ENCODE data around the gene CNTN4. TPM values are rescaled to one million over a fixed set of nuclear protein-coding genes. Genes with fewer than 3 reads are reported as not detected.
A peak's percentile ranks its signal among the peaks of the same experiment; 100 is the strongest.

CNTN4 gene
- total RNA-seq, 4 donors from 2014 or later: 5.8 to 15.5 (median 9.0) TPM

DNA sequence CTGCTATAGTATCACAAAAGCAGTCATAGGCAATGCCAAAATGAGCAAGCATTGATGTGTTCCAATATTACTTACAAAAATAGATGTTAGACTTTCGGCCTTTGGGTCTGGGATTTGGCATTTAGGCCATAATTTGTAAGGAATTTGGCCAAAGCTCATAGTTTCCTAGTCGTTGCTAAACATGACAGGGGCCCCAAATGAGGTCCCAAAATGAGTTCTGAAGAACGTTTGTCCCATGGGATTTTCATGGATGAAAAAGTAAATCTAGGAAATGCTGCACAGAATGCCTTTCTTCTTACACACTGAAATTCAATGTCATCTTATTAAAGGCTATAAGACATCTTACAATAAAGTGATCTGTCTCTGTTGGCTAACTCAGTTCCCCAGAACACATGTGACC lies 456.0 kb downstream of the CNTN4 start:
- Histone ChIP-seq H3K36me3 (no peaks in the 10 kb centered on the region), H3K4me3 (no peak overlapping the region), H3K9me3 (no peaks in the 10 kb centered on the region), H3K4me1 (no peaks in the 10 kb centered on the region), H3K27ac (no peak overlapping the region), H3K27me3 (no peaks in the 10 kb centered on the region)
- TF ChIP-seq POLR2A (IDR thresholded peaks at IDR 0.05): no peak
- TF ChIP-seq EP300 (IDR thresholded peaks at IDR 0.05): no peak
- TF ChIP-seq, protein P1, sequence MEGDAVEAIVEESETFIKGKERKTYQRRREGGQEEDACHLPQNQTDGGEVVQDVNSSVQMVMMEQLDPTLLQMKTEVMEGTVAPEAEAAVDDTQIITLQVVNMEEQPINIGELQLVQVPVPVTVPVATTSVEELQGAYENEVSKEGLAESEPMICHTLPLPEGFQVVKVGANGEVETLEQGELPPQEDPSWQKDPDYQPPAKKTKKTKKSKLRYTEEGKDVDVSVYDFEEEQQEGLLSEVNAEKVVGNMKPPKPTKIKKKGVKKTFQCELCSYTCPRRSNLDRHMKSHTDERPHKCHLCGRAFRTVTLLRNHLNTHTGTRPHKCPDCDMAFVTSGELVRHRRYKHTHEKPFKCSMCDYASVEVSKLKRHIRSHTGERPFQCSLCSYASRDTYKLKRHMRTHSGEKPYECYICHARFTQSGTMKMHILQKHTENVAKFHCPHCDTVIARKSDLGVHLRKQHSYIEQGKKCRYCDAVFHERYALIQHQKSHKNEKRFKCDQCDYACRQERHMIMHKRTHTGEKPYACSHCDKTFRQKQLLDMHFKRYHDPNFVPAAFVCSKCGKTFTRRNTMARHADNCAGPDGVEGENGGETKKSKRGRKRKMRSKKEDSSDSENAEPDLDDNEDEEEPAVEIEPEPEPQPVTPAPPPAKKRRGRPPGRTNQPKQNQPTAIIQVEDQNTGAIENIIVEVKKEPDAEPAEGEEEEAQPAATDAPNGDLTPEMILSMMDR (IDR thresholded peaks at IDR 0.05): no peak
- WGBS, 2 donors (ENCODE audit: low coverage in 1 of 2): 26 to 46% methylated on average over 3 of the region's 3 CpGs
- ATAC-seq: no peak

DNA sequence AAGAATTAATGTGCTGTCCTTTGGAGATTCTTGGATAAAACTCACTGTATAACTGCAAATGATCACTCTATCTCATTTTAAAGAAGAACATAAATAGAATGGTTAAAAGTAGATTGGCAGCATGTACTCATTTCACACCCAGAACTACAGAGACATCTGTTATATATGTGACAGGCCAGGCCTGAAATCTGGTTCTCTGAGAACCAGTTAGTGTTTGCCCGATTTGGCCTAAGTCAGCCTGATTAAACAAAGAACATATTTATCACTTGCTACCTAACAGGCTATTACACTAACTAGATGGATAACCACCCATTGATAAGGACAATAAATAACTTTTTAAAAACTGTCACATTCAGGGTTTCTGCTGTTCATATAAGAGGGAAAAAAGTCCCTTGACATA lies 460.1 kb downstream of the CNTN4 start:
- H3K9me3 ChIP-seq: no peaks in the 10 kb centered on the region
- TF ChIP-seq POLR2A (IDR thresholded peaks at IDR 0.05) (no peak), POLR2AphosphoS5 (IDR thresholded peaks at IDR 0.05) (no peak), EP300 (IDR thresholded peaks at IDR 0.05) (no peak)
- TF ChIP-seq, protein P1 (IDR thresholded peaks at IDR 0.05): no peak
- H3K4me3 ChIP-seq: no peak overlapping the region
- no peak overlapping the region for H3K27ac ChIP-seq
- H3K36me3 ChIP-seq: no peaks in the 10 kb centered on the region
- WGBS, 2 donors (ENCODE audit: low coverage in 1 of 2): 29 to 31% methylated on average over 1 of the region's 1 CpG
- H3K4me1 ChIP-seq: no peaks in the 10 kb centered on the region
- no peaks in the 10 kb centered on the region for H3K27me3 ChIP-seq
- ATAC-seq: no peak

DNA sequence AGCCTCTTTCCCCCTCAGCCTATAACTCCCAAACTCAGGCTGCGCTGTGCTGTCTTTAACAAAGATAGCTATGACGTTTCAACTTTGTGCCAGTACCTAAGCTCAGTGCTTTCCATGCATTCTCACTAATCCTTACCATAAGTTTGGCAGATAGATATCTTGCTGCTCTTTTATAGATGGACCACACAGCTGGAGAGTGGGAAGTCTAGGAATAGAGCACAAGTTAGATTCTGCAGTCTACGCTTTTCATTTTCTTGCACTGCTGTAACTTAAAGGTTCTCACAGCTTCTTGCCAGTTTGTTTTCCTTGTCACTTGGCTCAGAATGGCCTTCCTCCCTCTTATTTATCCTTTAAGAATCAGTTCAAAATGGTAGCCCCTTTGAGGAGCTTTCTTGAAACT lies 468.8 kb downstream of the CNTN4 start:
- 74 to 78% methylated on average over 3 of the region's 3 CpGs for WGBS, 2 donors (ENCODE audit: low coverage in 1 of 2)
- Histone ChIP-seq H3K36me3 (no peaks in the 10 kb centered on the region), H3K9me3 (no peaks in the 10 kb centered on the region), H3K4me3 (no peak overlapping the region), H3K27me3 (no peaks in the 10 kb centered on the region), H3K27ac (no peak overlapping the region), H3K4me1 (no peaks in the 10 kb centered on the region)
- ATAC-seq: no peak
- TF ChIP-seq POLR2AphosphoS5 (IDR thresholded peaks at IDR 0.05) (no peak), EP300 (IDR thresholded peaks at IDR 0.05) (no peak), POLR2A (IDR thresholded peaks at IDR 0.05) (no peak)
- TF ChIP-seq, protein P1 (IDR thresholded peaks at IDR 0.05): no peak

DNA sequence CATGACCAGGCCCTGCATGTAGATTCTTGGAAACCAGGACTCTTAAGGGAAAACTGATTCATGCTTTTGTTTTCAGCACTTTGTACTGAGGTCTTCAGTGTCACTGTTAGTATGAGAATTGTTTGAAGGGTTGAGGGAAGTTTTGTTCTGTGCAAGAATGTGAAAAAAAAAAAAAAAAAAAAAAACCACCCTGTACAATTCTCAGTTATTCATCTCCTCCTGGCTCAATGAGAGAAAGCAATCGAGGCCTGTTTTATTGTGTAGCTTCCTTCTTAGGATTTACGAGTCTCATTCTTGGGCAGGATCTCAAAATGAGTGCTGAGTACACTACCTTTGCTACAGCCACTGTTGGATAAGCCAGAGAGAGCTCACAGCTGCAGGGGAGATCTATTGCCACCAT lies 469.5 kb downstream of the CNTN4 start:
- ATAC-seq: peak; percentile 54
- H3K4me1 ChIP-seq: no peaks in the 10 kb centered on the region
- H3K27me3 ChIP-seq: no peaks in the 10 kb centered on the region
- H3K9me3 ChIP-seq: no peaks in the 10 kb centered on the region
- H3K4me3 ChIP-seq: no peak overlapping the region
- WGBS, 2 donors (ENCODE audit: low coverage in 1 of 2): 43 to 62% methylated on average over 2 of the region's 2 CpGs
- TF ChIP-seq EP300 (IDR thresholded peaks at IDR 0.05) (no peak), POLR2AphosphoS5 (IDR thresholded peaks at IDR 0.05) (no peak), POLR2A (IDR thresholded peaks at IDR 0.05) (no peak)
- TF ChIP-seq, protein P1 (IDR thresholded peaks at IDR 0.05): no peak
- H3K27ac ChIP-seq: no peak overlapping the region
- no peaks in the 10 kb centered on the region for H3K36me3 ChIP-seq

DNA sequence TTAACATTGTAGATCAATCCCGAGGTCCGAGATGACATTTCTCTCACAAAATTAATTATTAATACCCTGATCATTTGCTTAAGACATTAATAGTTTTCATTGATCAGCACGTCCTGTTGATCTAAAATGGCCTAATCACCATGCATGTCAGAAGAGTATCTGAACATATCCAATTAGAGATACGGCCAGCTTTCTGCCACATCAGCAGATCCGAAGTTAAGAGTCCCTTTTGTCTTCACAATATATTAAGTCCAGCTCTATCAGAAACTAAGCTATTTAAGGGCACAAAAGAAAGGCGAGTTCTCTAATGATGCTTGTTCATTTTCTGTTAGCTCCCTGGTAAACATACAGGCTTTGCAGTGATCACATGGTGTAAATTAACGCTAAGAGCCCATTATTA lies 470.3 kb downstream of the CNTN4 start:
- ATAC-seq: no peak
- 73 to 75% methylated on average over 7 of the region's 7 CpGs for WGBS, 2 donors (ENCODE audit: low coverage in 1 of 2)
- no peak overlapping the region for H3K4me3 ChIP-seq
- no peak overlapping the region for H3K27ac ChIP-seq
- no peak for TF ChIP-seq POLR2AphosphoS5 (IDR thresholded peaks at IDR 0.05)
- TF ChIP-seq EP300 (IDR thresholded peaks at IDR 0.05): no peak
- TF ChIP-seq, protein P1 (IDR thresholded peaks at IDR 0.05): no peak
- TF ChIP-seq POLR2A (IDR thresholded peaks at IDR 0.05): no peak
- no peaks in the 10 kb centered on the region for H3K36me3 ChIP-seq
- no peaks in the 10 kb centered on the region for H3K4me1 ChIP-seq
- H3K9me3 ChIP-seq: no peaks in the 10 kb centered on the region
- no peaks in the 10 kb centered on the region for H3K27me3 ChIP-seq

Measured in gastroesophageal sphincter (tissue), 4 donors.